Measurements from ENCODE around the gene PRR35. TPM values are rescaled to one million over a fixed set of nuclear protein-coding genes. Genes with fewer than 3 reads are reported as not detected.

The PRR35 gene
- polyA plus RNA-seq, 4 donors, result not detected

DNA sequence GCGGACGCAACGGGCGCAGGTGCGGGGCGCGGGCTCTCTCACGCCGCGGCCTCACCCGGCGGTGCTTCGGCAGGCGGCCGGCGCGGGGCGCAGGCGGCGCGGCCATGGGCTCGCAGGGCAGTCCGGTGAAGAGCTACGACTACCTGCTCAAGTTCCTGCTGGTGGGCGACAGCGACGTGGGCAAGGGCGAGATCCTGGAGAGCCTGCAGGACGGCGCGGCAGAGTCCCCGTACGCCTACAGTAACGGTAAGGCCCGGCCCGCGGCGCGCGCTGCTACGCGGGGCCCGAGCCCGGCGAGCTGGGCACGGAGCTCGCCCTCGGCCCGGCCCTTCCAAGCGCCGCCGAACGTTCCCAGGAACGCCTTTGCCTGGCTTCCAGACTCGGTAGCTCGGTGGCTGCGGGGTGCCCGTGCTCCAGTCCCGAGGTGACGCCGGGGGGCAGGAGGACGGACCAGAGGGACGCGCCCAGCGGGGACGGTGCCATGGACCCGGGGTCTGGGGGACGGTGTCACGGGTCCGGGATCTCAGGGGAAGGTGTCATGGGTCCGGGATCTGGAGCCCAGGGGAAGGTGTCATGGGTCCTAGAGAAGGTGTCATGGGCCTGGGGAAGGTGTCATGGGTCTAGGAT, 30.1 kb downstream of the PRR35 start:
- peak overlapping the region; percentile 88 to 95 (median 89) for H3K27ac ChIP-seq (ENCODE audit: low read depth in 1 of 3, low read length in 2 of 3)
- peaks cover 0 to 11% (median 0%) of the 10 kb centered on the region in 3 donors for H3K27me3 ChIP-seq (ENCODE audit: control insufficient read depth in 3 of 3, insufficient read depth in 3 of 3, low read length in 3 of 3)
- peaks cover 4 to 58% (median 16%) of the 10 kb centered on the region in 3 donors for H3K4me1 ChIP-seq (ENCODE audit: control insufficient read depth in 3 of 3, insufficient read depth in 2 of 3, low read depth in 1 of 3, low read length in 2 of 3)

GRCh38 chr16:590815-591200, 30.6 kb downstream of the PRR35 start:
- H3K27ac ChIP-seq (ENCODE audit: low read depth in 1 of 3, low read length in 2 of 3), result peak overlapping the region; percentile 88 to 95 (median 89)
- H3K27me3 ChIP-seq (ENCODE audit: control insufficient read depth in 3 of 3, insufficient read depth in 3 of 3, low read length in 3 of 3), result peaks cover 0 to 8% (median 0%) of the 10 kb centered on the region in 3 donors
- FAIRE-seq (no peak), DNase-seq (no peak)
- H3K4me3 ChIP-seq (ENCODE audit: low read depth in 1 of 3, low read length in 3 of 3), result peak overlapping the region; percentile 71 to 96 (median 91)
- WGBS, 3 donors, result 15 to 38% (median 29%) methylated on average over 10 of the region's 10 CpGs
- peaks cover 4 to 56% (median 16%) of the 10 kb centered on the region in 3 donors for H3K4me1 ChIP-seq (ENCODE audit: control insufficient read depth in 3 of 3, insufficient read depth in 2 of 3, low read depth in 1 of 3, low read length in 2 of 3)
- peaks cover 0 to 39% (median 0%) of the 10 kb centered on the region in 3 donors for H3K36me3 ChIP-seq (ENCODE audit: control insufficient read depth in 3 of 3, insufficient read depth in 2 of 3, low read depth in 1 of 3, low read length in 3 of 3)
- H3K9me3 ChIP-seq (ENCODE audit: control insufficient read depth in 2 of 2, insufficient read depth in 1 of 2, low read depth in 1 of 2, low read length in 1 of 2), result no peaks in the 10 kb centered on the region

More for the DNA sequence above, 30.1 kb downstream of the PRR35 start:
- Histone ChIP-seq H3K9me3 (ENCODE audit: control insufficient read depth in 2 of 2, insufficient read depth in 1 of 2, low read depth in 1 of 2, low read length in 1 of 2) (no peaks in the 10 kb centered on the region), H3K4me3 (ENCODE audit: low read depth in 1 of 3, low read length in 3 of 3) (peak overlapping the region; percentile 71 to 96 (median 91)), H3K36me3 (ENCODE audit: control insufficient read depth in 3 of 3, insufficient read depth in 2 of 3, low read depth in 1 of 3, low read length in 3 of 3) (peaks cover 0 to 37% (median 0%) of the 10 kb centered on the region in 3 donors)
- 0 to 1% (median 1%) methylated on average over 56 to 71 of the region's 71 CpGs for WGBS, 3 donors
- DNase-seq (peak in 1 of 2 donors; percentile 77), FAIRE-seq (no peak)

GRCh38 chr16:591231-591630, 31.0 kb downstream of the PRR35 start:
- peaks cover 4 to 56% (median 16%) of the 10 kb centered on the region in 3 donors for H3K4me1 ChIP-seq (ENCODE audit: control insufficient read depth in 3 of 3, insufficient read depth in 2 of 3, low read depth in 1 of 3, low read length in 2 of 3)
- peak in 1 of 2 donors; percentile 41 for DNase-seq
- WGBS, 3 donors, result 16 to 66% (median 47%) methylated on average over 8 of the region's 8 CpGs
- no peaks in the 10 kb centered on the region for H3K9me3 ChIP-seq (ENCODE audit: control insufficient read depth in 2 of 2, insufficient read depth in 1 of 2, low read depth in 1 of 2, low read length in 1 of 2)
- peaks cover 0 to 43% (median 0%) of the 10 kb centered on the region in 3 donors for H3K36me3 ChIP-seq (ENCODE audit: control insufficient read depth in 3 of 3, insufficient read depth in 2 of 3, low read depth in 1 of 3, low read length in 3 of 3)
- H3K27me3 ChIP-seq (ENCODE audit: control insufficient read depth in 3 of 3, insufficient read depth in 3 of 3, low read length in 3 of 3), result peaks cover 0 to 4% (median 0%) of the 10 kb centered on the region in 3 donors
- FAIRE-seq, result no peak
- peak overlapping the region in 2 of 3 donors; percentile 91 to 96 for H3K4me3 ChIP-seq (ENCODE audit: low read depth in 1 of 3, low read length in 3 of 3)
- H3K27ac ChIP-seq (ENCODE audit: low read depth in 1 of 3, low read length in 2 of 3), result peak overlapping the region; percentile 88 to 95 (median 89)

DNA sequence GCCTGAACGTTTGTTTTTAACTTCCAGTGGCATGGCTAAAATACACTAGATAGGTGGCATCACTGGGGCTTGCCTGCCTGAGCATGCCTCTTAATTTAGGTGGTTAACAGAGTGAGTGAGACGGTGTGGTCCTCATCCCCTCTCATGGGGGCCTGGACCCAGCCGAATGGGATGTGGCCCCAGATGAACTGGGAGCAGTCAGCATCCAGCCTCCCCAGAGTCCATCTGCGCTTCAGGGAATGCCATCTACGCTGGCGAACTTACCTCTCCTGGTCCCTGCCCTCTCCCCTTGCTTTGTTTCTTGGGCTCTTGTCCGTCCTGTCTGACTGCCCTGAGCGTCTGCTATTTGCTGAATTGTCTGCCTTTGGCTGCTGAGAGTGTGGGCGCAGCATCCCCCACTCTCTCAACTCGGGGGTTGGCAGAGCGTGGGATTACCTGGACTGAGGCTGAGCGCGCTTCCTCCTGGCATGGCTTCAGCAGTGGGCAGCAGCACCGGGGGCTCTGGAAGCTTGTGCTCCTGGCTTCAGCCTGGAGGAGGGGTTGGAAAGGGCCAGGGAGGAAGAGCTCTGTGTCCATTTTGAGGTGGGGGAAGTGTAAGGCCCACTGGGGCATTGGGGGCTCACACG, 31.8 kb downstream of the PRR35 start:
- peaks cover 0 to 51% (median 0%) of the 10 kb centered on the region in 3 donors for H3K36me3 ChIP-seq (ENCODE audit: control insufficient read depth in 3 of 3, insufficient read depth in 2 of 3, low read depth in 1 of 3, low read length in 3 of 3)
- FAIRE-seq (no peak), DNase-seq (no peak)
- WGBS, 3 donors, result 42 to 77% (median 64%) methylated on average over 15 of the region's 15 CpGs
- no peaks in the 10 kb centered on the region for H3K9me3 ChIP-seq (ENCODE audit: control insufficient read depth in 2 of 2, insufficient read depth in 1 of 2, low read depth in 1 of 2, low read length in 1 of 2)
- H3K27ac ChIP-seq (ENCODE audit: low read depth in 1 of 3, low read length in 2 of 3), result peak overlapping the region; percentile 92 to 98 (median 94)
- no peaks in the 10 kb centered on the region for H3K27me3 ChIP-seq (ENCODE audit: control insufficient read depth in 3 of 3, insufficient read depth in 3 of 3, low read length in 3 of 3)
- H3K4me1 ChIP-seq (ENCODE audit: control insufficient read depth in 3 of 3, insufficient read depth in 2 of 3, low read depth in 1 of 3, low read length in 2 of 3), result peaks cover 4 to 53% (median 16%) of the 10 kb centered on the region in 3 donors
- H3K4me3 ChIP-seq (ENCODE audit: low read depth in 1 of 3, low read length in 3 of 3), result peak overlapping the region in 1 of 3 donors; percentile 24

- peak; percentile 65 to 82 for DNase-seq
- H3K27me3 ChIP-seq (ENCODE audit: control insufficient read depth in 3 of 3, insufficient read depth in 3 of 3, low read length in 3 of 3), result no peaks in the 10 kb centered on the region
- WGBS, 3 donors, result 48 to 69% (median 52%) methylated on average over 24 of the region's 24 CpGs
- no peak for FAIRE-seq
- H3K4me1 ChIP-seq (ENCODE audit: control insufficient read depth in 3 of 3, insufficient read depth in 2 of 3, low read depth in 1 of 3, low read length in 2 of 3), result peaks cover 4 to 47% (median 16%) of the 10 kb centered on the region in 3 donors
- peaks cover 0 to 53% (median 0%) of the 10 kb centered on the region in 3 donors for H3K36me3 ChIP-seq (ENCODE audit: control insufficient read depth in 3 of 3, insufficient read depth in 2 of 3, low read depth in 1 of 3, low read length in 3 of 3)
- peak overlapping the region in 1 of 3 donors; percentile 24 for H3K4me3 ChIP-seq (ENCODE audit: low read depth in 1 of 3, low read length in 3 of 3)
- peak overlapping the region; percentile 92 to 98 (median 94) for H3K27ac ChIP-seq (ENCODE audit: low read depth in 1 of 3, low read length in 2 of 3)
- no peaks in the 10 kb centered on the region for H3K9me3 ChIP-seq (ENCODE audit: control insufficient read depth in 2 of 2, insufficient read depth in 1 of 2, low read depth in 1 of 2, low read length in 1 of 2)
These were observed 32.5 kb downstream of the PRR35 start for GRCh38 chr16:592518-593306.

DNA sequence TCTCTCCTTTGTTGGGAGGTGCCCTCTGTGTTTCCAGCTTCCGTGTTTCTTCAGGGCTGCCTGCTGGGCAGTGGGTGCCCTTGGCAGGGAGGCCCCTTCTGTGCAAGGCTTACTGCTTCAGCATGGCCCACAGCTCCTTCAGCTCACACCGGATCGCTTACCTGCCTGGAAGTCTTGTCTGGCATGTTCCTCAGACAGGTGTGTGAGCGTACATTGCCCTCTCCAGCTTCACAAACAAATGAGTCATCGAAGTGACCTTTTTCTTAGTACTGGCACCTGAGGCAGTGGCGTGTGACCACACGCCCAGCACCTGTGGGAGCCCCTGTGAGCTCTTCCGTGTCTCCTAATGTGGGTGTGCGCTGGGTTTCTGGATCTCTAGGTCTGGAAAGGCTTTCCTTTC, 33.2 kb downstream of the PRR35 start:
- Histone ChIP-seq H3K27me3 (ENCODE audit: control insufficient read depth in 3 of 3, insufficient read depth in 3 of 3, low read length in 3 of 3) (no peaks in the 10 kb centered on the region), H3K4me1 (ENCODE audit: control insufficient read depth in 3 of 3, insufficient read depth in 2 of 3, low read depth in 1 of 3, low read length in 2 of 3) (peaks cover 4 to 41% (median 16%) of the 10 kb centered on the region in 3 donors), H3K9me3 (ENCODE audit: control insufficient read depth in 2 of 2, insufficient read depth in 1 of 2, low read depth in 1 of 2, low read length in 1 of 2) (no peaks in the 10 kb centered on the region), H3K27ac (ENCODE audit: low read depth in 1 of 3, low read length in 2 of 3) (peak overlapping the region; percentile 92 to 98 (median 94)), H3K4me3 (ENCODE audit: low read depth in 1 of 3, low read length in 3 of 3) (peak overlapping the region in 2 of 3 donors; percentile 1 to 31), H3K36me3 (ENCODE audit: control insufficient read depth in 3 of 3, insufficient read depth in 2 of 3, low read depth in 1 of 3, low read length in 3 of 3) (peaks cover 0 to 50% (median 0%) of the 10 kb centered on the region in 3 donors)
- no peak for FAIRE-seq
- DNase-seq, result peak; percentile 93 to 96
- 20 to 67% (median 39%) methylated on average over 9 of the region's 9 CpGs for WGBS, 3 donors

DNA sequence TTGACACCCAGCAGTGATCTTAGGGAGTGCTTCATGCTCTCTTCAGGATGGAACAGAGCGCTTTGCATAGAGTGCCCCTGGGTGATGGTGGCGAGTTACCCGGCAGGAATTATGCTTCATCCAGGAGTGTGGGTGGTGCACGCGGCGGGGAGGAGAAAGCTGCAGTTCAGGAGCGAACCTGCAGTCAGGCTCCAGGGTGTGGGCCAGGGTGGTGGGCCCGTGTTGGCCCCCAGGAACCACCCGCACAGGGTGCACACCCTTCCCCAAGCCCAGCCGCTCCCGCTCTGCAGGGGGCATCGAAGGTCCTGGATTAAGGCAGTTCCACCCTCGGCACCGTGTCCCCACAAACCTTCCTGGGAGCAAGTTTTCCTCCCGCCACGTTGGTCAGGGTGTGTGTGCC, 33.6 kb downstream of the PRR35 start:
- no peak for DNase-seq

GRCh38 chr16:595094-595528, 34.9 kb downstream of the PRR35 start:
- no peak overlapping the region for H3K4me3 ChIP-seq (ENCODE audit: low read depth in 1 of 3, low read length in 3 of 3)
- 67 to 86% (median 74%) methylated on average over 18 of the region's 18 CpGs for WGBS, 3 donors
- no peak for FAIRE-seq
- H3K9me3 ChIP-seq (ENCODE audit: control insufficient read depth in 2 of 2, insufficient read depth in 1 of 2, low read depth in 1 of 2, low read length in 1 of 2), result no peaks in the 10 kb centered on the region
- H3K4me1 ChIP-seq (ENCODE audit: control insufficient read depth in 3 of 3, insufficient read depth in 2 of 3, low read depth in 1 of 3, low read length in 2 of 3), result peaks cover 4 to 41% (median 16%) of the 10 kb centered on the region in 3 donors
- H3K27me3 ChIP-seq (ENCODE audit: control insufficient read depth in 3 of 3, insufficient read depth in 3 of 3, low read length in 3 of 3), result no peaks in the 10 kb centered on the region
- peaks cover 0 to 65% (median 0%) of the 10 kb centered on the region in 3 donors for H3K36me3 ChIP-seq (ENCODE audit: control insufficient read depth in 3 of 3, insufficient read depth in 2 of 3, low read depth in 1 of 3, low read length in 3 of 3)
- DNase-seq, result no peak
- no peak overlapping the region for H3K27ac ChIP-seq (ENCODE audit: low read depth in 1 of 3, low read length in 2 of 3)

More for the DNA sequence above, 33.6 kb downstream of the PRR35 start:
- Histone ChIP-seq H3K4me1 (ENCODE audit: control insufficient read depth in 3 of 3, insufficient read depth in 2 of 3, low read depth in 1 of 3, low read length in 2 of 3) (peaks cover 4 to 41% (median 16%) of the 10 kb centered on the region in 3 donors), H3K27me3 (ENCODE audit: control insufficient read depth in 3 of 3, insufficient read depth in 3 of 3, low read length in 3 of 3) (no peaks in the 10 kb centered on the region), H3K9me3 (ENCODE audit: control insufficient read depth in 2 of 2, insufficient read depth in 1 of 2, low read depth in 1 of 2, low read length in 1 of 2) (no peaks in the 10 kb centered on the region), H3K36me3 (ENCODE audit: control insufficient read depth in 3 of 3, insufficient read depth in 2 of 3, low read depth in 1 of 3, low read length in 3 of 3) (peaks cover 0 to 54% (median 0%) of the 10 kb centered on the region in 3 donors), H3K4me3 (ENCODE audit: low read depth in 1 of 3, low read length in 3 of 3) (peak overlapping the region in 2 of 3 donors; percentile 1 to 31), H3K27ac (ENCODE audit: low read depth in 1 of 3, low read length in 2 of 3) (peak overlapping the region; percentile 92 to 94 (median 93))
- FAIRE-seq, result no peak
- WGBS, 3 donors, result 8 to 76% (median 40%) methylated on average over 16 of the region's 16 CpGs
